Retinal pigment epithelial cell (primary cell): ENCODE measurements around the gene MUSTN1.

Source experiments
- DNase-seq: peaks from one replicate; pipeline ENCODE4 v3.0.0-alpha.2; 2010; ENCODE audit warnings: low read depth
- H3K4me3 ChIP-seq: 2 replicates; pipeline ENCODE4 v1.5.1; 2011; ENCODE audit warnings: mild to moderate bottlenecking, low read length, control low read depth, moderate library complexity
- CTCF ChIP-seq: conservative IDR thresholded peaks from 2 replicates; pipeline ENCODE4 v1.5.1; 2011; ENCODE audit warnings: low read depth, low read length, control low read depth, inconsistent platforms

The MUSTN1 gene

DNA sequence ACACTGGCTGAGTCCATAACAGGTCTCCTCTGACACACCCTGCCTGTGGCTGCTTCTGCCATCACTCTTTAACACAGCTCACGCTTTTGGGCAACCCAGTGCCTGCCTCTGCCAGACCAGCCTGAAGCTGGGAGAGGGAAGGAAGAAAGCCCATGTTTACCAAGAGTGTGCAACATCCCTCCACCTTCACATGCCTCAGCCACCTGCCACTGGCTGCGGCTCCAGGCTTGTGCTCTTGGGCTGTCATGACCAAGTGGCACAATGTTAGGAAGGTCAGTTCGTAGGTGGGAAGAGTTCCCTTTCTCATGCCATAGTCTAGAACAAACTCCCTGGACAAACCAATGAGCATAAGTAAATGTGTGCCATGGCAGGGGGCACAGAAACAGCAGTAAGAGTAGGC is 42.3 kb upstream of the MUSTN1 start:
- TF ChIP-seq CTCF = no peak
- no peak overlapping the region for H3K4me3 ChIP-seq
- DNase-seq = no peak

GRCh38 chr3:52874864-52875587 is 40.2 kb upstream of the MUSTN1 start:
- no peak overlapping the region for H3K4me3 ChIP-seq
- no peak for TF ChIP-seq CTCF
- DNase-seq = no peak

DNA sequence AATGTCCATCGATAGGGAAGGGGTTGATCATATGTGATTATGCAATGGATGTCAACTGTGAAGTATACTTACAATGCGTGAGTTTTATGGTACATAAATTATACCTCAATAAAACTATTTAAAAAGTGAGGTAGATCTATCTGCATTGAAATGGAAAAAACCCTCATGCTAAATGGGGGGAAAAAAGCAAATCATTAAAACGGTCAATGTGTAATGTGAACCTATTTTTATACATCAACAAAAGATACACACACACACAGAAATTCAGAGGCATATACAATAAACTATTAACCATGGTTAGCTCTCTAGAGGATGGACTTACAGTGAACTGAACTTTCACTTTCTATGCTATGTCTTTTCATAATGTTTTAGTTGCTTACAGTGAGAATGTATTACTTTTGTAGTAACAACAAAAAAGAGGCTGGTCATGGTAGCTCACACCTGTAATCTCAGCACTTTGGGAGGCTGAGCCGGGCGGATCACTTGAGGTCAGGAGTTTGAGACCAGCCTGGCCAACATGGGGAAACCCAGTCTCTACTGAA is 39.4 kb upstream of the MUSTN1 start:
- no peak overlapping the region for H3K4me3 ChIP-seq
- TF ChIP-seq CTCF = no peak
- no peak for DNase-seq

DNA sequence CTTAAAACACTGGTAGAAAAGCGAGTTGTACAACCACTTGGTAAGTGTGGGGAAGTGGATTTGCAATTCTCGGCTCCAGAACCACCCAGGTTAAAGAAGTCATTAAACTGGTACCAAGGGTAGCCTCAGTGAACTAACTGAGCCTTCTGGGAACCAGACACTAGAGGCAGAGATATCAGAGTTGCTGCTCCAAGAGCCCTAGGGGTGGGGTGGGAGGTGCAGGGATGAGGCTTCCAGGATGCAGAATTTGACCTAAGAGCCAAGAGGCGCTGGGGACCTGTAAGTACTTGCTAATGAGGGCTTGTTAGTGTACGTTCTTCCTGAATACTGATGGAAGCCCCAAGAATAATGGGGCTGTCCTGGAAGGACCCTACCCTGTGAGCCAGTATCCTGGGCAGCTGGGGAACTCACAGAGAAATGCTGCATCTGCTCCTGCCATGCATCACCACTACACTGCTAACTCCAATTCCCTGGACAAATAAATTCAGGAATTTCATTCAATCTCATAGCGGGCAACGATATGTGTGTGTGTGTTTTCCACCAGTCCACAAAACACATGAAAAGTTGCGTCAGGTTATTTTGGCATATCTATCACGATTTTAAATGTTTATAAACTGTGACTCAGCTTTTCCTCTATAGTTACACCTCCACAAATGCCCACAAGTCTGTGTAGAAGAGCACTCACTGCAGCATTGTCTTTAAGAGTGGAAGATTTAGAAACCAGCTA is 38.8 kb upstream of the MUSTN1 start:
- no peak overlapping the region for H3K4me3 ChIP-seq
- TF ChIP-seq CTCF = no peak
- DNase-seq = no peak

DNA sequence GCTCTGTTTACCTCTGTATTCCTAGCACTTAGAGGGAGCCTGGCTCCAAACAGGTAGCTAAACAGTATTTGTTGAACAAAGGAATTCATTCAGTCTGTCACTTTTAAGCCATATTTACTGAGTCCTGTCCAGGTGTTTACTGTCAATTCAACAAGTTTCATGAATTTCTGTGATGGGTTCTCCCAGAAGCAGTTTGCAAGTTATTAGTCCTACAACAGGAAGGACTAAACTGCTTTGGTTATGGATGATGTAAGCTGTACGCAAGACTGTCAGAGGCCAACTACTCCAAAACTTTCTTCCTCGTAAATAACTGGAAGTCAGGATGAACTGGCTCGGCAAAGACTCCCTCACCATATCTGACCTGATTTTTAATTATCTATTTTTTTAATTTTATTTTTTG is 37.4 kb upstream of the MUSTN1 start:
- H3K4me3 ChIP-seq = no peak overlapping the region
- no peak for DNase-seq
- no peak for TF ChIP-seq CTCF

DNA sequence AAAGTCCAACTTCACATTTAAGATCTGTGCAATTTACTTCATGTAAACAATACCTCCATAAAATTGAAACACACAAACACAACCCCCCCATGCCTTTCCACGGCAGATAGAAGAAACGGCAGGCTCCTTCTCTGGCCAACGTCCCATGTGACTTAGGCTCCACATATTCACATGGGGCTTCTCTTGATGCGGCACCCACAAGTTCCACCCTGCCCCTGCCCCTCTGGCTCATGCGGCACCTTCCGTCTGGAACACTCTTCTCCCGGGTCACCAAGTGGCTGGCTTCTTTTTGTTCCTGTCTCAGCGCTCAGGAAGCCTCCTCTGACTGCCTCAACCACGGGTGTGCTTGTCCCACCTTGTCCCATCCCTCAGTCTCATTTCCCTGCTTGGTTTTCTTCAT is 36.9 kb upstream of the MUSTN1 start:
- no peak for TF ChIP-seq CTCF
- DNase-seq = no peak
- no peak overlapping the region for H3K4me3 ChIP-seq

DNA sequence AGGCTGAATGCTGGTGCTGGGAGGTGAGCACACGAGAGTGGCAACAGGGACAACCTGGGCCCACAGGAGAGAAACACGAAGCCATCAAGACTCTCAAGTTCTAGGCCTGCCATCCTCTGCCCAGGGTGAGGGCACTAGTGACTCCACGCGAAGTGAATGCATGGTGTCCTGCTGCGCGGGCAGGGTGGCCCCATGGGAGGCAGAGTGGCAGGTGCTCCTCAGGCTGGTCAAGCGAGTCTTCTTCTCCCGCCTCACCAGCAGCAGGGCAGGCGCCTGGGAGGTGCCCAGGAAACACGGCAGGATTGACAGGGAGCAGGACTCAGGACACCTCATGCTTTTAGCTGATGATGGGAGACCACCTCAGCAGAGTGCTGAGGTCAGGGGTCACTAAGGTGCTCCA is 35.7 kb upstream of the MUSTN1 start:
- TF ChIP-seq CTCF = no peak
- no peak for DNase-seq
- H3K4me3 ChIP-seq = no peak overlapping the region
